MV-4-11 (cell line): Measurements from ENCODE around the gene PAWR.
"Not testable (repeated sequence)": the region's sequence is repeated elsewhere in the genome, so short reads cannot be mapped to it uniquely, and the experiment has no call there.

Source experiments
- DNase-seq: peaks from one replicate; lab custom pipeline; 2025; lab: John Stamatoyannopoulos, UW

PAWR gene

GRCh38 chr12:79591988-79592387 lies 98.8 kb downstream of the PAWR start:
- no peak for DNase-seq

- DNase-seq = no peak
Observed at GRCh38 chr12:79590751-79591150, 100.0 kb downstream of the PAWR start.

GRCh38 chr12:79587368-79587767 lies 103.4 kb downstream of the PAWR start:
- no peak for DNase-seq

- DNase-seq = no peak
Observed at GRCh38 chr12:79585147-79585546, 105.6 kb downstream of the PAWR start.

- DNase-seq = no peak
Observed at GRCh38 chr12:79573820-79574219, 116.9 kb downstream of the PAWR start.

- DNase-seq = no peak
Observed at GRCh38 chr12:79569679-79570078, 121.1 kb downstream of the PAWR start.

- no peak for DNase-seq
Observed at GRCh38 chr12:79567175-79567563, 123.6 kb downstream of the PAWR start.

GRCh38 chr12:79566452-79567174 lies 124.2 kb downstream of the PAWR start:
- DNase-seq = no peak

GRCh38 chr12:79564727-79565350 lies 125.9 kb downstream of the PAWR start:
- not testable (repeated sequence) for DNase-seq

GRCh38 chr12:79563021-79563740 lies 127.6 kb downstream of the PAWR start:
- no peak for DNase-seq

- DNase-seq = no peak
Observed at GRCh38 chr12:79561401-79562132, 129.2 kb downstream of the PAWR start.

- no peak for DNase-seq
Observed at GRCh38 chr12:79560225-79560889, 130.4 kb downstream of the PAWR start.

GRCh38 chr12:79559591-79559990 lies 131.2 kb downstream of the PAWR start:
- no peak for DNase-seq

GRCh38 chr12:79558924-79559469 lies 131.8 kb downstream of the PAWR start:
- no peak for DNase-seq

GRCh38 chr12:79557690-79558315 lies 133.0 kb downstream of the PAWR start:
- no peak for DNase-seq

- DNase-seq = no peak
Observed at GRCh38 chr12:79555028-79555925, 135.5 kb downstream of the PAWR start.

- DNase-seq = no peak
Observed at GRCh38 chr12:79553863-79554574, 136.7 kb downstream of the PAWR start.

- no peak for DNase-seq
Observed at GRCh38 chr12:79552192-79552591, 138.6 kb downstream of the PAWR start.

- DNase-seq = no peak
Observed at GRCh38 chr12:79549531-79550271, 141.1 kb downstream of the PAWR start.
